CD4-positive, alpha-beta T cell treated with Interferon gamma for 1 hour (primary cell): ENCODE data around the gene DCAF7.

Source experiments
- DNase-seq: peaks from one replicate; pipeline ENCODE4 v3.0.0-alpha.2; 2020

The DCAF7 gene

GRCh38 chr17:63525190-63525946 lies 24.9 kb upstream of the DCAF7 start:
- no peak for DNase-seq

- DNase-seq = no peak
Measured at GRCh38 chr17:63526861-63527260, 23.4 kb upstream of the DCAF7 start.

- no peak for DNase-seq
Measured at GRCh38 chr17:63528183-63528582, 22.1 kb upstream of the DCAF7 start.

GRCh38 chr17:63529711-63530556 lies 20.3 kb upstream of the DCAF7 start:
- DNase-seq = no peak

- DNase-seq = no peak
Measured at GRCh38 chr17:63530557-63531021, 19.7 kb upstream of the DCAF7 start.

- DNase-seq = no peak
Measured at GRCh38 chr17:63531022-63531965, 19.0 kb upstream of the DCAF7 start.

GRCh38 chr17:63533433-63534077 lies 16.7 kb upstream of the DCAF7 start:
- no peak for DNase-seq

GRCh38 chr17:63534078-63534570 lies 16.2 kb upstream of the DCAF7 start:
- DNase-seq = no peak

- no peak for DNase-seq
Measured at GRCh38 chr17:63534816-63535455, 15.3 kb upstream of the DCAF7 start.

- DNase-seq = no peak
Measured at GRCh38 chr17:63535640-63536039, 14.6 kb upstream of the DCAF7 start.

- no peak for DNase-seq
Measured at GRCh38 chr17:63537001-63537400, 13.3 kb upstream of the DCAF7 start.

GRCh38 chr17:63537991-63538692 lies 12.1 kb upstream of the DCAF7 start:
- DNase-seq = no peak

GRCh38 chr17:63538693-63539595 lies 11.3 kb upstream of the DCAF7 start:
- no peak for DNase-seq

GRCh38 chr17:63540590-63540989 lies 9.7 kb upstream of the DCAF7 start:
- no peak for DNase-seq

GRCh38 chr17:63542218-63542545 lies 8.1 kb upstream of the DCAF7 start:
- DNase-seq = no peak

- DNase-seq = no peak
Measured at GRCh38 chr17:63542942-63543821, 7.1 kb upstream of the DCAF7 start.

GRCh38 chr17:63543822-63544420 lies 6.4 kb upstream of the DCAF7 start:
- DNase-seq = no peak

- no peak for DNase-seq
Measured at GRCh38 chr17:63544467-63545301, 5.6 kb upstream of the DCAF7 start.
